BJ (cell line): ENCODE results near the gene GFY. TPM values are rescaled to one million over a fixed set of nuclear protein-coding genes. Genes with fewer than 3 reads are reported as not detected.

Experiments
- CTCF ChIA-PET: fragments of 350-600 bp; formaldehyde crosslinking; extraction: SDS; loops from one replicate; lab custom pipeline; 2021; ENCODE audit warnings: antibody characterized with exemption, inconsistent platforms; lab: Yijun Ruan, JAX
- POLR2A ChIA-PET: fragments of 300-600 bp; sonication (Branson Sonifier 250); formaldehyde crosslinking; extraction: SDS; loops from one replicate; lab custom pipeline; 2021; ENCODE audit warnings: antibody characterized with exemption; lab: Charles Lee
- DNase-seq: peaks from one replicate; pipeline ENCODE4 v3.0.0-alpha.2; 2011; ENCODE audit warnings: low read depth
- H3K27me3 ChIP-seq: 2 replicates; pipeline ENCODE4 v1.6.0; 2011; ENCODE audit warnings: low read length; ENCODE audit not compliant: control insufficient read depth, insufficient read depth
- H3K36me3 ChIP-seq: 2 replicates; pipeline ENCODE4 v1.5.1; 2011; ENCODE audit warnings: low read length; ENCODE audit not compliant: control insufficient read depth, insufficient read depth
- H3K4me3 ChIP-seq: 2 replicates; pipeline ENCODE4 v1.5.1; 2011; ENCODE audit warnings: low read depth, mild to moderate bottlenecking, control low read depth, low read length
- CTCF ChIP-seq: IDR thresholded peaks from 2 replicates; pipeline ENCODE4 v1.5.1; 2011; ENCODE audit warnings: low read depth, mild to moderate bottlenecking, control low read depth, inconsistent platforms, low read length, moderate library complexity; ENCODE audit not compliant: insufficient read depth
- polyA plus RNA-seq: library from polyadenylated mRNA; depleted of rRNA; stranded (reverse); fragments of >200 nt; gene quantifications from 2 replicates; pipeline ENCODE4 v1.2.3, GENCODE V29; 2011

Gene GFY
- polyA plus RNA-seq, 1 experiment, result not detected

GRCh38 chr19:49414256-49414655 is 10.9 kb upstream of the GFY start:
- ChIA-PET CTCF (interaction anchor here (0.8 to 1.4 kb wide), 2 partner anchors 28 to 156 kb away, joined by 3 read pairs; no protein-coding TSS in a partner anchor), POLR2A (no interaction called here)
- Histone ChIP-seq H3K4me3 (no peak overlapping the region), H3K36me3 (no peaks in the 10 kb centered on the region), H3K27me3 (peaks cover 11% of the 10 kb centered on the region)
- DNase-seq, result no peak
- no peak for TF ChIP-seq CTCF

DNA sequence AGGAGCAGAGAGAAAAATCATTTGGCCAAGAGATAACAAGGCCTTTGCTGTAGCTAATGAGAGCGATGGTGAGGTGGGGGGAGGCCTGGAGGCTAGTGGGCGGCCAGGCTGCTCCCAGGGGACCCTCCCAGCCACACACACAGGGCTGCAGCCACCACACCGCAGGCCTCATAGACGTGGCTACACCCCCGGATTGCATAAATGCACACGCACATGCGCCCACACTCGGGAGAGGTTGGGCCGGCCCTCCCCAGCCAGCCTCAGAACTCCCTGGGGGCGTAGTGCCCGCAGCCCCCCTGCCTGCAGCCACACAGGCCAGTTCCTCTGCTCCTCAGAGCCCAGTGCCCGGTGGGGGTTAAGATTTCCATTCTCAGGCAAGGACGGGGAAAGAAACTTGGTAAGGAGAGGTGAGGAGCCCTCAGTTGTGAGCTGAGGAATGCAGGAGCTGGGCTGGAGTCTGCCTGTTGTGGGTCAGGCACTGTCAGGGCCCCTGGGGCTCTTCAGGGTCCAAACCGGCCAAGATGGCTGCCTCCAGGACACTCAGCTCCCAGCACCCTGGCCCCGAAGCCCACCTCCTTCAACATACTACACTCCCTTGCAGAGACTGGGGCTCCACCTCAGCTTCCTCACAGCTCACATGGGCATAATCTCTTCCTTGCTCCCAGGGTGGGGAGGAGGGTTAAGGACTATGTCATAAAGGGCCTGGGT is 9.9 kb upstream of the GFY start:
- ChIA-PET CTCF (interaction anchor here (1.0 to 2.0 kb wide), 2 partner anchors 10 to 11 kb away, joined by 3 to 10 read pairs; partner anchors contain the start of gene GFY), POLR2A (no interaction called here)
- H3K36me3 ChIP-seq, result no peaks in the 10 kb centered on the region
- H3K4me3 ChIP-seq, result no peak overlapping the region
- TF ChIP-seq CTCF, result no peak
- peaks cover 21% of the 10 kb centered on the region for H3K27me3 ChIP-seq
- DNase-seq, result no peak

GRCh38 chr19:49415810-49416200 is 9.4 kb upstream of the GFY start:
- POLR2A ChIA-PET, result no interaction called here
- CTCF ChIA-PET, result interaction anchor here (1.0 to 2.0 kb wide), 2 partner anchors 10 to 12 kb away, joined by 3 to 10 read pairs; partner anchors contain the start of gene GFY
- no peak overlapping the region for H3K4me3 ChIP-seq
- DNase-seq, result no peak
- peaks cover 24% of the 10 kb centered on the region for H3K27me3 ChIP-seq
- TF ChIP-seq CTCF, result no peak
- H3K36me3 ChIP-seq, result no peaks in the 10 kb centered on the region

- Histone ChIP-seq H3K36me3 (no peaks in the 10 kb centered on the region), H3K4me3 (no peak overlapping the region), H3K27me3 (peaks cover 33% of the 10 kb centered on the region)
- ChIA-PET POLR2A (no interaction called here), CTCF (interaction anchor here (2.0 kb wide), 1 partner anchor 8 kb away, joined by 10 read pairs; the partner anchor contains the start of gene GFY)
- TF ChIP-seq CTCF, result no peak
- DNase-seq, result no peak
Measured at GRCh38 chr19:49417088-49417487, 8.1 kb upstream of the GFY start.

GRCh38 chr19:49418511-49418910 is 6.7 kb upstream of the GFY start:
- ChIA-PET POLR2A (no interaction called here), CTCF (interaction anchor here (1.4 kb wide), 1 partner anchor 55 kb away, joined by 6 read pairs; the partner anchor contains the start of gene FLT3LG)
- DNase-seq, result no peak
- no peak overlapping the region for H3K4me3 ChIP-seq
- TF ChIP-seq CTCF, result no peak
- peaks cover 47% of the 10 kb centered on the region for H3K27me3 ChIP-seq
- H3K36me3 ChIP-seq, result no peaks in the 10 kb centered on the region
